ENCODE data around the gene CCNE1. TPM values are rescaled to one million over a fixed set of nuclear protein-coding genes. Genes with fewer than 3 reads are reported as not detected.

The CCNE1 gene
- total and polyA plus RNA-seq, 2 donors from 2014 or later, result 1.3 to 1.4 TPM

- Histone ChIP-seq H3K36me3 (ENCODE audit: control insufficient read depth in 2 of 3, insufficient read depth in 3 of 3, low read length in 3 of 3) (no peaks in the 10 kb centered on the region), H3K27ac (ENCODE audit: low read depth in 2 of 2, low read length in 2 of 2) (no peak overlapping the region), H3K9ac (ENCODE audit: low read length in 3 of 3) (no peak overlapping the region), H3K4me1 (ENCODE audit: control insufficient read depth in 2 of 3, insufficient read depth in 2 of 3, low read depth in 1 of 3, low read length in 3 of 3) (no peaks in the 10 kb centered on the region), H3K9me3 (ENCODE audit: control insufficient read depth in 2 of 3, insufficient read depth in 1 of 3, low read length in 3 of 3) (no peaks in the 10 kb centered on the region), H3K4me3 (ENCODE audit: low read length in 3 of 3) (no peak overlapping the region), H3K27me3 (ENCODE audit: control insufficient read depth, insufficient read depth, low read length) (no peaks in the 10 kb centered on the region)
- DNase-seq, result no peak
- intact Hi-C loops (cut with DNase I), result loop anchor here (10.0 kb wide), 1 partner anchor 95 kb away; no protein-coding TSS in a partner anchor
- FAIRE-seq, result no peak
- TF ChIP-seq CTCF (IDR thresholded peaks at IDR 0.05; ENCODE audit: borderline replicate concordance, extremely low read depth, insufficient read depth), result no peak
Measured at GRCh38 chr19:29769997-29770396, 41.8 kb upstream of the CCNE1 start.

GRCh38 chr19:29770648-29771047, 41.1 kb upstream of the CCNE1 start:
- no peak overlapping the region for H3K4me3 ChIP-seq (ENCODE audit: low read length in 3 of 3)
- H3K36me3 ChIP-seq (ENCODE audit: control insufficient read depth in 2 of 3, insufficient read depth in 3 of 3, low read length in 3 of 3), result no peaks in the 10 kb centered on the region
- no peak overlapping the region for H3K27ac ChIP-seq (ENCODE audit: low read depth in 2 of 2, low read length in 2 of 2)
- DNase-seq, result no peak
- intact Hi-C loops (cut with DNase I), result no loop called here
- no peak for TF ChIP-seq CTCF (IDR thresholded peaks at IDR 0.05; ENCODE audit: borderline replicate concordance, extremely low read depth, insufficient read depth)
- H3K9me3 ChIP-seq (ENCODE audit: control insufficient read depth in 2 of 3, insufficient read depth in 1 of 3, low read length in 3 of 3), result no peaks in the 10 kb centered on the region
- H3K9ac ChIP-seq (ENCODE audit: low read length in 3 of 3), result no peak overlapping the region
- peaks cover 0 to 2% (median 0%) of the 10 kb centered on the region in 3 donors for H3K4me1 ChIP-seq (ENCODE audit: control insufficient read depth in 2 of 3, insufficient read depth in 2 of 3, low read depth in 1 of 3, low read length in 3 of 3)
- FAIRE-seq, result no peak
- H3K27me3 ChIP-seq (ENCODE audit: control insufficient read depth, insufficient read depth, low read length), result no peaks in the 10 kb centered on the region

- Histone ChIP-seq H3K9ac (ENCODE audit: low read length in 3 of 3) (no peak overlapping the region), H3K4me3 (ENCODE audit: low read length in 3 of 3) (no peak overlapping the region), H3K4me1 (ENCODE audit: control insufficient read depth in 2 of 3, insufficient read depth in 2 of 3, low read depth in 1 of 3, low read length in 3 of 3) (peaks cover 0 to 2% (median 0%) of the 10 kb centered on the region in 3 donors), H3K27ac (ENCODE audit: low read depth in 2 of 2, low read length in 2 of 2) (no peak overlapping the region), H3K36me3 (ENCODE audit: control insufficient read depth in 2 of 3, insufficient read depth in 3 of 3, low read length in 3 of 3) (no peaks in the 10 kb centered on the region), H3K27me3 (ENCODE audit: control insufficient read depth, insufficient read depth, low read length) (no peaks in the 10 kb centered on the region), H3K9me3 (ENCODE audit: control insufficient read depth in 2 of 3, insufficient read depth in 1 of 3, low read length in 3 of 3) (no peaks in the 10 kb centered on the region)
- TF ChIP-seq CTCF (IDR thresholded peaks at IDR 0.05; ENCODE audit: borderline replicate concordance, extremely low read depth, insufficient read depth), result peak; percentile 50
- DNase-seq, result peak in 4 of 5 donors; percentile 66 to 86 (median 71)
- intact Hi-C loops (cut with DNase I), result no loop called here
- no peak for FAIRE-seq
Measured at GRCh38 chr19:29771708-29772414, 39.9 kb upstream of the CCNE1 start.
